IMR-90 (cell line): Measurements from ENCODE around the gene TNFRSF18. TPM values are rescaled to one million over a fixed set of nuclear protein-coding genes. Genes with fewer than 3 reads are reported as not detected.

ENCODE experiments used
- ATAC-seq: fragments of 200-7000 bp; cut with Tn5 transposase; 2 replicates; pipeline ENCODE4 v1.9.1; 2020; ENCODE audit warnings: low read depth, mild to moderate bottlenecking, moderate library complexity
- BruUV-seq: library from RNA; stranded (reverse); fragments of 400-500 nt; replicated peaks from 2 replicates; lab custom pipeline; 2021; lab: Mats Ljungman, UMichigan
- CTCF ChIA-PET: fragments of 300-600 bp; formaldehyde crosslinking; extraction: SDS; loops from one replicate; lab custom pipeline; 2021; ENCODE audit warnings: antibody characterized with exemption; lab: Yijun Ruan, JAX
- POLR2A ChIA-PET: fragments of 300-600 bp; sonication (Branson Sonifier 250); formaldehyde crosslinking; loops from one replicate; lab custom pipeline; 2022; ENCODE audit warnings: antibody characterized with exemption; ENCODE audit not compliant: unreplicated experiment; lab: Charles Lee
- DNase-seq: peaks from one replicate; pipeline ENCODE4 v3.0.0; 2013
- H2AFZ ChIP-seq: replicated peaks from 2 replicates; pipeline ENCODE3; 2013; ENCODE audit warnings: low read length, mild to moderate bottlenecking; ENCODE audit not compliant: poor library complexity
- H2AK5ac ChIP-seq: 2 replicates; pipeline ENCODE4 v1.6.1; 2013; ENCODE audit warnings: low read depth, low read length, inconsistent platforms
- H2AK9ac ChIP-seq: replicated peaks from 2 replicates; pipeline ENCODE3; 2013; ENCODE audit warnings: mild to moderate bottlenecking, low read depth, low read length, moderate library complexity; ENCODE audit not compliant: poor library complexity
- H2BK120ac ChIP-seq: 2 replicates; pipeline ENCODE4 v1.6.1; 2013; ENCODE audit warnings: low read depth, low read length, inconsistent platforms
- H2BK15ac ChIP-seq: 3 replicates; pipeline ENCODE4 v1.6.1; 2013; ENCODE audit warnings: low read depth, low read length, inconsistent platforms
- H2BK20ac ChIP-seq: 2 replicates; pipeline ENCODE4 v1.6.1; 2013; ENCODE audit warnings: low read depth, mild to moderate bottlenecking, inconsistent platforms, low read length, moderate library complexity
- H2BK5ac ChIP-seq: 2 replicates; pipeline ENCODE4 v1.6.1; 2013; ENCODE audit warnings: mild to moderate bottlenecking, low read depth, low read length, inconsistent platforms; ENCODE audit not compliant: poor library complexity, severe bottlenecking
- H3K14ac ChIP-seq: replicated peaks from 2 replicates; pipeline ENCODE4 v1.6.1; 2013; ENCODE audit warnings: low read depth, low read length, inconsistent platforms
- H3K18ac ChIP-seq: 2 replicates; pipeline ENCODE4 v1.6.1; 2013; ENCODE audit warnings: low read depth, low read length, control low read depth
- H3K23ac ChIP-seq: 2 replicates; pipeline ENCODE4 v1.6.1; 2013; ENCODE audit warnings: low read depth, low read length, inconsistent platforms
- H3K27ac ChIP-seq: 2 replicates; pipeline ENCODE4 v1.5.1; 2013; ENCODE audit warnings: mild to moderate bottlenecking, control low read depth, low read length; ENCODE audit not compliant: insufficient read depth
- H3K27me3 ChIP-seq: 2 replicates; pipeline ENCODE4 v1.6.1; 2013; ENCODE audit warnings: low read length; ENCODE audit not compliant: control insufficient read depth, insufficient read depth
- H3K36me3 ChIP-seq: 2 replicates; pipeline ENCODE4 v1.6.1; 2013; ENCODE audit warnings: low read length, mixed read lengths; ENCODE audit not compliant: control insufficient read depth, insufficient read depth
- H3K4ac ChIP-seq: 2 replicates; pipeline ENCODE4 v1.6.1; 2013; ENCODE audit warnings: low read depth, low read length, inconsistent platforms
- H3K4me1 ChIP-seq: 2 replicates; pipeline ENCODE4 v1.6.1; 2013; ENCODE audit warnings: low read length, mixed read lengths; ENCODE audit not compliant: control insufficient read depth, insufficient read depth
- H3K4me2 ChIP-seq: 2 replicates; pipeline ENCODE4 v1.6.1; 2013; ENCODE audit warnings: low read depth, mild to moderate bottlenecking, control low read depth, low read length, moderate library complexity
- H3K4me3 ChIP-seq: 2 replicates; pipeline ENCODE4 v1.5.1; 2013; ENCODE audit warnings: low read depth, mild to moderate bottlenecking, control low read depth, low read length, moderate library complexity; ENCODE audit not compliant: insufficient read depth
- H3K56ac ChIP-seq: 2 replicates; pipeline ENCODE4 v1.6.1; 2013; ENCODE audit warnings: low read length, inconsistent platforms; ENCODE audit not compliant: insufficient read depth; ENCODE audit errors: extremely low read depth
- H3K79me1 ChIP-seq, 2 experiments: 2 replicates each; pipeline ENCODE4 v1.6.1; 2013; ENCODE audit warnings: low read length in 2 of 2, inconsistent platforms in 1 of 2, low read depth in 1 of 2
- H3K9ac ChIP-seq: 2 replicates; pipeline ENCODE4 v1.6.1; 2013; ENCODE audit warnings: low read depth, low read length, control low read depth
- H3K9me1 ChIP-seq: 2 replicates; pipeline ENCODE4 v1.6.1; 2013; ENCODE audit warnings: low read length, inconsistent platforms; ENCODE audit not compliant: insufficient read depth
- H3K9me3 ChIP-seq: 2 replicates; pipeline ENCODE4 v1.6.1; 2013; ENCODE audit warnings: low read length; ENCODE audit not compliant: control insufficient read depth, insufficient read depth
- H4K20me1 ChIP-seq: 2 replicates; pipeline ENCODE4 v1.6.1; 2013; ENCODE audit warnings: low read length, inconsistent platforms; ENCODE audit not compliant: insufficient read depth
- H4K5ac ChIP-seq: 2 replicates; pipeline ENCODE4 v1.6.1; 2013; ENCODE audit warnings: mild to moderate bottlenecking, low read depth, low read length, control low read depth
- H4K8ac ChIP-seq, 2 experiments: 2 replicates each; pipeline ENCODE4 v1.6.1; 2013; ENCODE audit warnings: low read depth in 2 of 2, low read length in 2 of 2, control low read depth in 1 of 2, inconsistent platforms in 1 of 2
- H4K91ac ChIP-seq: 2 replicates; pipeline ENCODE4 v1.6.1; 2013; ENCODE audit warnings: low read depth, low read length, inconsistent platforms; ENCODE audit not compliant: insufficient read depth
- BHLHE40 ChIP-seq: fragments of 150-350 bp; IDR thresholded peaks from 2 replicates; pipeline ENCODE4 v1.6.1; 2016; ENCODE audit warnings: mild to moderate bottlenecking, low read depth, low read length
- CEBPB ChIP-seq: IDR thresholded peaks from 2 replicates; pipeline ENCODE4 v1.6.1; 2012; ENCODE audit warnings: low read depth, low read length, improper control_type of control experiment
- CHD1 ChIP-seq: IDR thresholded peaks from 2 replicates; pipeline ENCODE4 v1.6.1; 2012; ENCODE audit warnings: low read depth, low read length, improper control_type of control experiment
- FOS ChIP-seq: fragments of 150-350 bp; IDR thresholded peaks from 2 replicates; pipeline ENCODE4 v1.6.1; 2016; ENCODE audit warnings: low read depth, low read length
- MAFK ChIP-seq: IDR thresholded peaks from 2 replicates; pipeline ENCODE4 v1.6.1; 2012; ENCODE audit warnings: low read depth, low read length, improper control_type of control experiment
- MAZ ChIP-seq: IDR thresholded peaks from 2 replicates; pipeline ENCODE4 v1.6.1; 2012; ENCODE audit warnings: low read depth, mild to moderate bottlenecking, low read length, improper control_type of control experiment, moderate library complexity, borderline replicate concordance
- MXI1 ChIP-seq: IDR thresholded peaks from 2 replicates; pipeline ENCODE4 v1.6.1; 2012; ENCODE audit warnings: low read depth, mild to moderate bottlenecking, low read length, moderate library complexity, borderline replicate concordance
- NFE2L2 ChIP-seq: fragments of 150-350 bp; IDR thresholded peaks from 2 replicates; pipeline ENCODE4 v1.6.1; 2016; ENCODE audit warnings: low read depth, mild to moderate bottlenecking, low read length
- RAD21 ChIP-seq: IDR thresholded peaks from 2 replicates; pipeline ENCODE4 v1.6.1; 2012; ENCODE audit warnings: low read length, improper control_type of control experiment
- RCOR1 ChIP-seq: IDR thresholded peaks from 2 replicates; pipeline ENCODE4 v1.6.1; 2012; ENCODE audit warnings: mild to moderate bottlenecking, low read length, improper control_type of control experiment; ENCODE audit not compliant: insufficient replicate concordance
- RFX5 ChIP-seq: IDR thresholded peaks from 2 replicates; pipeline ENCODE4 v1.8.0; 2012; ENCODE audit warnings: low read depth, mild to moderate bottlenecking, low read length, moderate library complexity
- SMC3 ChIP-seq: fragments of 150-350 bp; IDR thresholded peaks from 2 replicates; pipeline ENCODE4 v1.6.1; 2016; ENCODE audit warnings: low read depth, mild to moderate bottlenecking, antibody characterized with exemption, low read length, moderate library complexity
- WGBS, 2 experiments: methylation state at CpG; one replicate each; pipeline versions ENCODE4 v1.1.5 to v1.1.7; 2013; ENCODE audit warnings: missing lambda C conversion rate in 2 of 2; ENCODE audit not compliant: insufficient read length in 1 of 2; ENCODE audit errors: extremely low coverage in 2 of 2; 5-methylcytosine and 5-hydroxymethylcytosine counted together
- dilution Hi-C: fragments of 300-500 bp; cut with HindIII; formaldehyde crosslinking; loops from one replicate; pipeline ENCODE4 v1.14.3; 2018; ENCODE audit warnings: low sequenced_read_pairs; ENCODE audit not compliant: unreplicated experiment
- in situ Hi-C: fragments of 300-500 bp; cut with MboI; formaldehyde crosslinking; loops from 3 replicates; pipeline ENCODE4 v1.14.3; 2019; ENCODE audit warnings: low sequenced_read_pairs, inconsistent platforms, mixed read lengths
- intact Hi-C: fragments of 100-400 bp; cut with micrococcal nuclease; formaldehyde crosslinking; loops from 2 replicates; pipeline ENCODE4 v1.10.0; 2022
- polyA plus RNA-seq, 3 experiments: library from polyadenylated mRNA; depleted of rRNA; stranded (reverse); fragments of >200 nt; gene quantifications; 2 replicates each; pipeline ENCODE4 v1.2.3, GENCODE V29; 2012; ENCODE audit warnings: low replicate concordance in 1 of 3
- total RNA-seq: library from RNA; depleted of rRNA; stranded (reverse); fragments of >200 nt; gene quantifications from 2 replicates; pipeline ENCODE4 v1.2.3, GENCODE V29; 2012
- TF ChIP-seq, protein P1 (sequence below): fragments of 150-350 bp; IDR thresholded peaks from 2 replicates; pipeline ENCODE4 v1.6.1; 2016; ENCODE audit warnings: low read depth, mild to moderate bottlenecking, low read length, moderate library complexity, borderline replicate concordance
- TF ChIP-seq, protein P2 (sequence below): conservative IDR thresholded peaks from 2 replicates; pipeline ENCODE4 v1.5.1; 2012; ENCODE audit warnings: mild to moderate bottlenecking, low read depth, low read length, improper control_type of control experiment
- TF ChIP-seq, protein P3 (sequence below): fragments of 150-350 bp; IDR thresholded peaks from 2 replicates; pipeline ENCODE4 v1.6.1; 2017; ENCODE audit warnings: mild to moderate bottlenecking, antibody characterized with exemption, low read length, low read depth

TNFRSF18 gene
- total and polyA plus RNA-seq, 2 of the 4 experiments (the other 2 are of a cell fraction), result 0.18 to 1.0 TPM

DNA sequence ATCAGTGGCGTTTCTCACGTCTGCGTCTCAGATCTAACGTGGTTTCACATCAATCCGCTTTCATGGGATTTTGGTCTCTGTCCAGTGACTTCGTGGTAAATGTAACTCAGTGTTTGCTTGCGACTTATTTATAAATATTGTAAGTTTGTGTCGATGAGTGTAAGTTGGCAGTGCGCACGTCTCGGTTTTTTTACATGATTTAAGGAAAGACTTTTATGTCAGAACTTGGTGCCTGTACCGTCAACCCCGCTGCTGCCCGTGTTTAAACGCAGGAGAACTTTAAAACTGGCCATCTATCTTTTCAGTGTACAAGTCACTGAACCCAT, 27.1 kb upstream of the TNFRSF18 start:
- intact Hi-C loops, result loop anchor here (5.0 kb wide), 1 partner anchor 251 kb away; the partner anchor contains the start of gene PERM1
- Histone ChIP-seq H3K36me3 (peaks cover 6% of the 10 kb centered on the region), H2BK5ac (no peak overlapping the region), H3K56ac (no peak overlapping the region), H3K14ac (no peak overlapping the region), H4K20me1 (peaks cover 16% of the 10 kb centered on the region), H3K4me3 (no peak overlapping the region), H3K23ac (no peak overlapping the region), H3K9me1 (peaks cover 6% of the 10 kb centered on the region), H2BK120ac (no peak overlapping the region), H3K4ac (no peak overlapping the region), H3K9me3 (peaks cover 3% of the 10 kb centered on the region), H2BK20ac (no peak overlapping the region), H2AFZ (no peak overlapping the region), H3K27me3 (no peaks in the 10 kb centered on the region), H4K91ac (no peak overlapping the region), H2AK5ac (no peak overlapping the region), H2AK9ac (peak overlapping the region; percentile 95), H4K8ac (no peak overlapping the region), H3K9ac (no peak overlapping the region), H3K27ac (no peak overlapping the region), H3K4me2 (no peak overlapping the region), H3K79me1 (peaks cover 12 to 64% of the 10 kb centered on the region in 2 experiments; a peak in 3 of 4 replicates), H4K5ac (no peak overlapping the region), H3K18ac (no peak overlapping the region), H3K4me1 (peaks cover 26% of the 10 kb centered on the region), H2BK15ac (no peak overlapping the region)
- in situ Hi-C loops, result no loop called here
- DNase-seq (no peak), ATAC-seq (no peak)
- POLR2A ChIA-PET, result no interaction called here
- CTCF ChIA-PET, result no interaction called here
- no TSS peak for BruUV-seq
- WGBS, 2 experiments, result 94% methylated on average over 8 of the region's 15 CpGs; no CpG with 5 or more reads in 1 of the 2 experiments
- TF ChIP-seq MAZ (no peak), FOS (no peak), SMC3 (no peak), CEBPB (no peak), NFE2L2 (no peak), BHLHE40 (no peak), MAFK (no peak), RFX5 (no peak), RCOR1 (no peak), CHD1 (no peak), MXI1 (no peak), RAD21 (no peak)
- TF ChIP-seq, protein P1, sequence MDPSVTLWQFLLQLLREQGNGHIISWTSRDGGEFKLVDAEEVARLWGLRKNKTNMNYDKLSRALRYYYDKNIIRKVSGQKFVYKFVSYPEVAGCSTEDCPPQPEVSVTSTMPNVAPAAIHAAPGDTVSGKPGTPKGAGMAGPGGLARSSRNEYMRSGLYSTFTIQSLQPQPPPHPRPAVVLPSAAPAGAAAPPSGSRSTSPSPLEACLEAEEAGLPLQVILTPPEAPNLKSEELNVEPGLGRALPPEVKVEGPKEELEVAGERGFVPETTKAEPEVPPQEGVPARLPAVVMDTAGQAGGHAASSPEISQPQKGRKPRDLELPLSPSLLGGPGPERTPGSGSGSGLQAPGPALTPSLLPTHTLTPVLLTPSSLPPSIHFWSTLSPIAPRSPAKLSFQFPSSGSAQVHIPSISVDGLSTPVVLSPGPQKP, result no peak
- TF ChIP-seq, protein P2, sequence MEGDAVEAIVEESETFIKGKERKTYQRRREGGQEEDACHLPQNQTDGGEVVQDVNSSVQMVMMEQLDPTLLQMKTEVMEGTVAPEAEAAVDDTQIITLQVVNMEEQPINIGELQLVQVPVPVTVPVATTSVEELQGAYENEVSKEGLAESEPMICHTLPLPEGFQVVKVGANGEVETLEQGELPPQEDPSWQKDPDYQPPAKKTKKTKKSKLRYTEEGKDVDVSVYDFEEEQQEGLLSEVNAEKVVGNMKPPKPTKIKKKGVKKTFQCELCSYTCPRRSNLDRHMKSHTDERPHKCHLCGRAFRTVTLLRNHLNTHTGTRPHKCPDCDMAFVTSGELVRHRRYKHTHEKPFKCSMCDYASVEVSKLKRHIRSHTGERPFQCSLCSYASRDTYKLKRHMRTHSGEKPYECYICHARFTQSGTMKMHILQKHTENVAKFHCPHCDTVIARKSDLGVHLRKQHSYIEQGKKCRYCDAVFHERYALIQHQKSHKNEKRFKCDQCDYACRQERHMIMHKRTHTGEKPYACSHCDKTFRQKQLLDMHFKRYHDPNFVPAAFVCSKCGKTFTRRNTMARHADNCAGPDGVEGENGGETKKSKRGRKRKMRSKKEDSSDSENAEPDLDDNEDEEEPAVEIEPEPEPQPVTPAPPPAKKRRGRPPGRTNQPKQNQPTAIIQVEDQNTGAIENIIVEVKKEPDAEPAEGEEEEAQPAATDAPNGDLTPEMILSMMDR, result no peak
- TF ChIP-seq, protein P3, sequence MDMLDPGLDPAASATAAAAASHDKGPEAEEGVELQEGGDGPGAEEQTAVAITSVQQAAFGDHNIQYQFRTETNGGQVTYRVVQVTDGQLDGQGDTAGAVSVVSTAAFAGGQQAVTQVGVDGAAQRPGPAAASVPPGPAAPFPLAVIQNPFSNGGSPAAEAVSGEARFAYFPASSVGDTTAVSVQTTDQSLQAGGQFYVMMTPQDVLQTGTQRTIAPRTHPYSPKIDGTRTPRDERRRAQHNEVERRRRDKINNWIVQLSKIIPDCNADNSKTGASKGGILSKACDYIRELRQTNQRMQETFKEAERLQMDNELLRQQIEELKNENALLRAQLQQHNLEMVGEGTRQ, result no peak
- dilution Hi-C loops, result no loop called here
